Activated CD4-positive, alpha-beta T cell treated with anti-CD3 and anti-CD28 coated beads, Interleukin-2, amount 50 U/mL, for 4 hours (primary cell): ENCODE data around the gene SNX9.

ENCODE experiments used
- DNase-seq, 2 experiments: peaks; one replicate each; pipeline ENCODE4 v3.0.0-alpha.2; 2020

The SNX9 gene

GRCh38 chr6:157861184-157861583 lies 38.1 kb downstream of the SNX9 start:
- no peak for DNase-seq

GRCh38 chr6:157861814-157862213 lies 38.8 kb downstream of the SNX9 start:
- DNase-seq: no peak

GRCh38 chr6:157862706-157863105 lies 39.7 kb downstream of the SNX9 start:
- no peak for DNase-seq

GRCh38 chr6:157864185-157864761 lies 41.2 kb downstream of the SNX9 start:
- no peak for DNase-seq

- no peak for DNase-seq
Observed at GRCh38 chr6:157865249-157865648, 42.2 kb downstream of the SNX9 start.

- no peak for DNase-seq
Observed at GRCh38 chr6:157867155-157867559, 44.1 kb downstream of the SNX9 start.

- DNase-seq: no peak
Observed at GRCh38 chr6:157867981-157868380, 44.9 kb downstream of the SNX9 start.

- no peak for DNase-seq
Observed at GRCh38 chr6:157868835-157869234, 45.8 kb downstream of the SNX9 start.

- DNase-seq: no peak
Observed at GRCh38 chr6:157869673-157870302, 46.7 kb downstream of the SNX9 start.

- DNase-seq: peak; percentile 83 to 84
Observed at GRCh38 chr6:157873735-157874344, 50.8 kb downstream of the SNX9 start.

GRCh38 chr6:157877149-157877548 lies 54.1 kb downstream of the SNX9 start:
- no peak for DNase-seq

- no peak for DNase-seq
Observed at GRCh38 chr6:157877573-157878438, 54.8 kb downstream of the SNX9 start.

- DNase-seq: no peak
Observed at GRCh38 chr6:157879034-157879872, 56.2 kb downstream of the SNX9 start.

GRCh38 chr6:157879873-157880254 lies 56.8 kb downstream of the SNX9 start:
- DNase-seq: no peak

GRCh38 chr6:157880534-157880933 lies 57.5 kb downstream of the SNX9 start:
- DNase-seq: no peak

- DNase-seq: no peak
Observed at GRCh38 chr6:157881342-157881741, 58.3 kb downstream of the SNX9 start.

GRCh38 chr6:157884756-157885155 lies 61.7 kb downstream of the SNX9 start:
- no peak for DNase-seq

GRCh38 chr6:157885211-157885788 lies 62.3 kb downstream of the SNX9 start:
- DNase-seq: peak; percentile 48 to 62

- DNase-seq: peak in 1 of 2 experiments; percentile 21
Observed at GRCh38 chr6:157885876-157886275, 62.8 kb downstream of the SNX9 start.

GRCh38 chr6:157887892-157888291 lies 64.8 kb downstream of the SNX9 start:
- DNase-seq: no peak

GRCh38 chr6:157891544-157892362 lies 68.7 kb downstream of the SNX9 start:
- no peak for DNase-seq
